GM12873 (cell line): ENCODE results near the gene RAD9A.

ENCODE experiments used
- CTCF ChIP-seq: IDR thresholded peaks from 2 replicates; pipeline ENCODE4 v1.5.1; 2012; ENCODE audit warnings: low read depth, mild to moderate bottlenecking, moderate library complexity, low read length, control low read depth; ENCODE audit not compliant: insufficient read depth; ENCODE audit errors: missing control alignments

The RAD9A gene

GRCh38 chr11:67411785-67412152, 20.0 kb downstream of the RAD9A start:
- TF ChIP-seq CTCF, result no peak

- TF ChIP-seq CTCF, result no peak
Observed at GRCh38 chr11:67412495-67413179, 20.9 kb downstream of the RAD9A start.

- no peak for TF ChIP-seq CTCF
Observed at GRCh38 chr11:67413266-67413849, 21.6 kb downstream of the RAD9A start.

GRCh38 chr11:67415501-67416304, 23.9 kb downstream of the RAD9A start, which contains the start of gene CARNS1:
TSS of gene CARNS1 (plus strand) at chr11:67415678. CDS start at chr11:67416200, 522 bp downstream.
- TF ChIP-seq CTCF, result no peak

- no peak for TF ChIP-seq CTCF
Observed at GRCh38 chr11:67416416-67417335, 24.9 kb downstream of the RAD9A start.

GRCh38 chr11:67417425-67417824, 25.6 kb downstream of the RAD9A start:
- TF ChIP-seq CTCF, result no peak
